ENCODE data around the gene NEDD4L. TPM values are rescaled to one million over a fixed set of nuclear protein-coding genes. Genes with fewer than 3 reads are reported as not detected.

Gene NEDD4L
- total and polyA plus RNA-seq, 7 donors = 52.0 to 104 (median 57.4) TPM

DNA sequence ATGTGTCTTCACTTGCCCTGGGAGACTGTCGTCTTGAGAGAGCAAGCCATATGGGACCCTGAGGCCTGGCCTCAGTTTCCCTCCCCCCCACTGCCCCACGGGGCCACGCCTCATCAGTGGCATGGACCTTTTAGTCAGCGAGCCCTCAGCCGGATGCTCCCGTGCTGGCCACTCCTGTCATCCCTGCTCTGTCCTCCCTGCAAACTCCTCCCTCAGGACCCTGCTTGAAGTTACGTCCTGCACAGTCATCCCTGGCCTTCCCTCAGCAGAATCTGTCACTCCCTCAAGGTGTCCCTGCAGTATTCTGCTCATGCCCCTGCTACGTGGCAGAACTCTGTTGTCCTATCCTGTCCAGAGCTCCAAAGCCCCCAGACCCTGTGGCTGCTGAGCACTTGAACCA lies 265.1 kb downstream of the NEDD4L start:
- Histone ChIP-seq H3K4me1 (peaks cover 0 to 37% (median 25%) of the 10 kb centered on the region in 4 donors), H3K27me3 (no peaks in the 10 kb centered on the region), H3K4me3 (no peak overlapping the region), H3K9me3 (peaks cover 0 to 4% (median 2%) of the 10 kb centered on the region in 4 donors), H3K36me3 (no peaks in the 10 kb centered on the region), H3K27ac (peak overlapping the region; percentile 64 to 69 (median 68))
- no peak for DNase-seq
- intact Hi-C loops (cut with DNase I) = no loop called here
- TF ChIP-seq EP300 (IDR thresholded peaks at IDR 0.05) = no peak
- TF ChIP-seq POLR2AphosphoS5 (IDR thresholded peaks at IDR 0.05) = no peak
- no peak for TF ChIP-seq POLR2A (IDR thresholded peaks at IDR 0.05)
- TF ChIP-seq, protein P1, sequence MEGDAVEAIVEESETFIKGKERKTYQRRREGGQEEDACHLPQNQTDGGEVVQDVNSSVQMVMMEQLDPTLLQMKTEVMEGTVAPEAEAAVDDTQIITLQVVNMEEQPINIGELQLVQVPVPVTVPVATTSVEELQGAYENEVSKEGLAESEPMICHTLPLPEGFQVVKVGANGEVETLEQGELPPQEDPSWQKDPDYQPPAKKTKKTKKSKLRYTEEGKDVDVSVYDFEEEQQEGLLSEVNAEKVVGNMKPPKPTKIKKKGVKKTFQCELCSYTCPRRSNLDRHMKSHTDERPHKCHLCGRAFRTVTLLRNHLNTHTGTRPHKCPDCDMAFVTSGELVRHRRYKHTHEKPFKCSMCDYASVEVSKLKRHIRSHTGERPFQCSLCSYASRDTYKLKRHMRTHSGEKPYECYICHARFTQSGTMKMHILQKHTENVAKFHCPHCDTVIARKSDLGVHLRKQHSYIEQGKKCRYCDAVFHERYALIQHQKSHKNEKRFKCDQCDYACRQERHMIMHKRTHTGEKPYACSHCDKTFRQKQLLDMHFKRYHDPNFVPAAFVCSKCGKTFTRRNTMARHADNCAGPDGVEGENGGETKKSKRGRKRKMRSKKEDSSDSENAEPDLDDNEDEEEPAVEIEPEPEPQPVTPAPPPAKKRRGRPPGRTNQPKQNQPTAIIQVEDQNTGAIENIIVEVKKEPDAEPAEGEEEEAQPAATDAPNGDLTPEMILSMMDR (IDR thresholded peaks at IDR 0.05) = no peak
- 81 to 92% methylated on average over 8 of the region's 8 CpGs for WGBS, 2 donors

DNA sequence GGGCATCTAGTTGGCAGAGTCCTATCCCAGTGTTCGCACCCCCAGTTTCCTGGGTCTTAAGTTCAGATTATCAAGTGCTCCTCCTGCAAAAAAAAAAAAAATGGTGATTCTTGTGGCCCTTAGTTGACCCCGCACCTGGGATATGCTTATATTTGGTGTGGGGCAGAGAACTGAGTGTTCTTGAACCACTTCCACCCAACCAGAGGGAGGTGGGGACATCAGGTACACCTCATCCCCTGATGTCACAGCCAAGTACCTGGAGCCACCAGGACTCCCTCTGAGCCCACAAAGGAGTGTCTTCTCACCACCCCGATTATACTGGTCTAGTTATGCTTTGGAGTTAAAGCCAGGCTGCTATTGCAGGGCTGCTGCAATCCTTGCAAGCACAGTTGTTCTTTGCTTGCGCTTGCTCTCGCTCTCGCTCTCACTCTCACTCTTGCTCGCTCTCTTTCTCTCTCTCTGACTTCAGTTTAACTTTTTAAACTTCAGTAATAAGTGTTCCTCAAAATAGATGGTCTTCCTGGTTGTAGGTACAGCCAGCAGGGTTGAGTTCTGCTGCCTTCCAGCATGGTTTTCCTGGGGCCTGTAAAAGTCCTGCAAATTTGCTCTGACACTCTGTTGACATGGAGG lies 265.7 kb downstream of the NEDD4L start:
- H3K4me3 ChIP-seq = no peak overlapping the region
- H3K27me3 ChIP-seq = no peaks in the 10 kb centered on the region
- intact Hi-C loops (cut with DNase I) = no loop called here
- DNase-seq = no peak
- H3K36me3 ChIP-seq = no peaks in the 10 kb centered on the region
- 71 to 90% methylated on average over 7 of the region's 7 CpGs for WGBS, 2 donors
- H3K4me1 ChIP-seq = peaks cover 0 to 43% (median 31%) of the 10 kb centered on the region in 4 donors
- peaks cover 0 to 4% (median 2%) of the 10 kb centered on the region in 4 donors for H3K9me3 ChIP-seq
- TF ChIP-seq, protein P1 (IDR thresholded peaks at IDR 0.05) = no peak
- TF ChIP-seq EP300 (IDR thresholded peaks at IDR 0.05) (peak in 1 of 4 donors; percentile 21), POLR2AphosphoS5 (IDR thresholded peaks at IDR 0.05) (no peak), POLR2A (IDR thresholded peaks at IDR 0.05) (no peak)
- peak overlapping the region; percentile 64 to 69 (median 68) for H3K27ac ChIP-seq

DNA sequence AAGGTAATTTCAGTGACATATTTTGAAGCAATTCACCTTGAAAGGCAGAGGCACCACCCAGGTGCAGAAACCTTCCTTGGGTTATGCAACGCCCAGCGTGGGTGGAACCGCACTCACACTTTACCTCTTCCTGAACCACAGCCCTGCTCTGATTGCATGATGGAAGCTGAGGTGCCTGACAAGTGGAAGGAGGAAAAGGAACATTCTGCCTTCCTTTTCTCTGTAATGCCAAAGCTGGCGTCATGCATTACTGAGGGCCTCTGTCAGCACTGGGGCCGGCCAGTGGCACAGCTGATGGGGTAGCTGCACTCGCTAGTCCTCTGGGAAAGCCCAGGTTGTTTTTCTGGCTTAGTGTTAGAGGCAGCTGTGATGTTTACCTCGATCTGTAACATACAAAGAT lies 266.5 kb downstream of the NEDD4L start:
- Histone ChIP-seq H3K9me3 (peaks cover 0 to 4% (median 0%) of the 10 kb centered on the region in 4 donors), H3K4me1 (peaks cover 0 to 51% (median 38%) of the 10 kb centered on the region in 4 donors), H3K36me3 (no peaks in the 10 kb centered on the region), H3K27me3 (no peaks in the 10 kb centered on the region), H3K4me3 (no peak overlapping the region), H3K27ac (peak overlapping the region; percentile 64 to 69 (median 68))
- DNase-seq = peak; percentile 78
- intact Hi-C loops (cut with DNase I) = no loop called here
- 11 to 47% methylated on average over 7 of the region's 7 CpGs for WGBS, 2 donors
- peak in 1 of 4 donors; percentile 60 for TF ChIP-seq EP300 (IDR thresholded peaks at IDR 0.05)
- TF ChIP-seq POLR2AphosphoS5 (IDR thresholded peaks at IDR 0.05) = peak in 2 of 4 donors; percentile 36 to 59
- TF ChIP-seq, protein P1 (IDR thresholded peaks at IDR 0.05) = no peak
- peak in 1 of 2 donors; percentile 21 for TF ChIP-seq POLR2A (IDR thresholded peaks at IDR 0.05)

DNA sequence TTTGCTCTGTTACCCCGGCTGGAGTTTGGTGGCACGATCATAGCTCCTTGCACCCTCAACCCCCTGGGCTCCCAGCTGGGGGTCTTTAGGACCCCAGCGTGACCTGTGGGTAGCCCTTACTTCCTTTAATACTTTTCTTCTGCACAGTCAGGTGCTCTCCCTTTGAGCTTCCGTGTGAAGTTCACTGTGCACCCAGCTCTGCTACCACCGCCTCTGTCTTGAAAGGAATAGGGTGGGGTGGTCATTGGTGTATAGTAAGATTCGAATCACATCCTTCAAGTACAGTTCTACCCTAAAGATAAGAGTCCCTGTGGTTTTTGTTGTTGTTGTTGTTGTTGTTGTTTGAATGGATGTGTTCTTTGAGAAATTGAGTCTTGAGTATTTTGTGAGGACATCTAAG lies 267.4 kb downstream of the NEDD4L start:
- WGBS, 2 donors = 70 to 77% methylated on average over 6 of the region's 6 CpGs
- no peak for DNase-seq
- H3K9me3 ChIP-seq = no peaks in the 10 kb centered on the region
- H3K4me1 ChIP-seq = peaks cover 0 to 60% (median 47%) of the 10 kb centered on the region in 4 donors
- no peak overlapping the region for H3K4me3 ChIP-seq
- no peaks in the 10 kb centered on the region for H3K36me3 ChIP-seq
- TF ChIP-seq, protein P1 (IDR thresholded peaks at IDR 0.05) = no peak
- TF ChIP-seq EP300 (IDR thresholded peaks at IDR 0.05) (no peak), POLR2AphosphoS5 (IDR thresholded peaks at IDR 0.05) (no peak), POLR2A (IDR thresholded peaks at IDR 0.05) (no peak)
- peak overlapping the region; percentile 64 to 69 (median 68) for H3K27ac ChIP-seq
- H3K27me3 ChIP-seq = no peaks in the 10 kb centered on the region
- intact Hi-C loops (cut with DNase I) = no loop called here

All from sigmoid colon (tissue), 7 donors.